Right atrium auricular region (tissue), 2 donors: Measurements from ENCODE around the gene SUCO. TPM values are rescaled to one million over a fixed set of nuclear protein-coding genes. Genes with fewer than 3 reads are reported as not detected.

Source experiments
- DNase-seq: peaks from one replicate; pipeline ENCODE4 v3.0.0-alpha.2; 2019; ENCODE audit warnings: low spot score
- H3K27ac ChIP-seq, 2 donors: fragments of 200-600 bp; sonication (generic); 1 replicate in 1 of 2; 2 replicates in 1 of 2; pipeline ENCODE4 v1.5.1; 2016 to 2019
- H3K27me3 ChIP-seq, 2 donors: fragments of 200-600 bp; sonication (generic); one replicate each; pipeline versions ENCODE4 v1.5.1 to v1.6.0; 2017 to 2019
- H3K36me3 ChIP-seq: fragments of 200-600 bp; sonication (generic); one replicate; pipeline ENCODE4 v1.5.1; 2016
- H3K4me1 ChIP-seq, 2 donors: fragments of 200-600 bp; sonication (generic); one replicate each; pipeline versions ENCODE4 v1.5.1 to v1.6.0; 2017 to 2019
- H3K4me3 ChIP-seq, 2 donors: fragments of 200-600 bp; sonication (generic); 1 replicate in 1 of 2; 2 replicates in 1 of 2; pipeline ENCODE4 v1.5.1; 2017 to 2019; ENCODE audit warnings: mild to moderate bottlenecking in 1 of 2, moderate library complexity in 1 of 2
- H3K9me3 ChIP-seq, 2 donors: fragments of 200-600 bp; sonication (generic); one replicate each; pipeline ENCODE4 v1.5.1; 2019
- total RNA-seq, 2 donors: library from RNA; depleted of rRNA; stranded (reverse); fragments of >200 nt; gene quantifications; one replicate each; pipeline ENCODE4 v1.1.0, GENCODE V29; 2016
- TF ChIP-seq, protein P1 (sequence below), 2 donors: fragments of 200-600 bp; sonication (generic); IDR thresholded peaks; one replicate each; pipeline ENCODE4 v1.5.1; 2019; ENCODE audit warnings: antibody characterized with exemption in 2 of 2

SUCO gene
- total RNA-seq, 2 donors from 2014 or later: 19.1 to 29.1 TPM

DNA sequence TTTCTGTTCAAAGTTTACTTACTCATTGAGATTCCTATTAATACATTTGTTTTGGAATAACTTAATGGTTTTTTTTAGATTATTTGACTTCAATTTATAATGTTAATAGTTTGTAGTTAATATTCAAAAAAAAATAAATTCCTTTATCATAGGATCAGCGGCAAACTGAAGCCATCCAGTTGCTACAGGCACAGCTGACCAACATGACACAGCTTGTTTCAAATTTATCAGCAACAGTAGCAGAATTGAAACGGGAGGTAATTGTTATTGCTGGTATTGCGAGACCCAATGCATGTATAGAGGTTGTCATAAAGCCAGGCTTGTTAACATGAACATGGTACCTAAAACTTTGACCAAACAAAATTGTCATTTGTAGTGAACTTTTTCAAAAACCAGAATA is 67.0 kb downstream of the SUCO start:
- peaks cover 23% of the 10 kb centered on the region for H3K36me3 ChIP-seq
- no peaks in the 10 kb centered on the region for H3K27me3 ChIP-seq

DNA sequence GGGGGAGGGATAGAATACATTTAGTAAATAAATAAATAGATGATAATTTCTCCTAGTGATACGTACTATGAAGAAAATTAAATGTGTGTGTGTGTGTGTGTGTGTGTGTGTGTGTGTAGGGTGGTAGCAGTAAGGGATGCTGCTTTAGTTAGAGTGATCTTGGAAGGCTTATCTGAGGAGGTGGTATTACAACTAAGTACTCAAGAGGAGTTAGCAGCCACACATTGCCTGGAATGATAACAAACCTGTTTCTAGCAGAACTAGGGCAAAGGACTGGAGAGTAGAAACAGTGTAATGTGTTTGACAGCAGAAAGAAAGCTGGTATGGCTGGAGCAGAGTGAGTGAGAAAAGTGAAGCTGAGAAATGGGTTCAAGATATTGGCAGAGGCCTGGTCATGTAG is 67.7 kb downstream of the SUCO start:
- no peaks in the 10 kb centered on the region for H3K27me3 ChIP-seq
- no peak overlapping the region for H3K27ac ChIP-seq
- TF ChIP-seq, protein P1, sequence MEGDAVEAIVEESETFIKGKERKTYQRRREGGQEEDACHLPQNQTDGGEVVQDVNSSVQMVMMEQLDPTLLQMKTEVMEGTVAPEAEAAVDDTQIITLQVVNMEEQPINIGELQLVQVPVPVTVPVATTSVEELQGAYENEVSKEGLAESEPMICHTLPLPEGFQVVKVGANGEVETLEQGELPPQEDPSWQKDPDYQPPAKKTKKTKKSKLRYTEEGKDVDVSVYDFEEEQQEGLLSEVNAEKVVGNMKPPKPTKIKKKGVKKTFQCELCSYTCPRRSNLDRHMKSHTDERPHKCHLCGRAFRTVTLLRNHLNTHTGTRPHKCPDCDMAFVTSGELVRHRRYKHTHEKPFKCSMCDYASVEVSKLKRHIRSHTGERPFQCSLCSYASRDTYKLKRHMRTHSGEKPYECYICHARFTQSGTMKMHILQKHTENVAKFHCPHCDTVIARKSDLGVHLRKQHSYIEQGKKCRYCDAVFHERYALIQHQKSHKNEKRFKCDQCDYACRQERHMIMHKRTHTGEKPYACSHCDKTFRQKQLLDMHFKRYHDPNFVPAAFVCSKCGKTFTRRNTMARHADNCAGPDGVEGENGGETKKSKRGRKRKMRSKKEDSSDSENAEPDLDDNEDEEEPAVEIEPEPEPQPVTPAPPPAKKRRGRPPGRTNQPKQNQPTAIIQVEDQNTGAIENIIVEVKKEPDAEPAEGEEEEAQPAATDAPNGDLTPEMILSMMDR (IDR thresholded peaks at IDR 0.05): no peak
- DNase-seq: no peak
- peaks cover 23% of the 10 kb centered on the region for H3K36me3 ChIP-seq
- H3K4me1 ChIP-seq: no peaks in the 10 kb centered on the region
- no peaks in the 10 kb centered on the region for H3K9me3 ChIP-seq
- no peak overlapping the region for H3K4me3 ChIP-seq

More for the DNA sequence above, 67.0 kb downstream of the SUCO start:
- H3K4me1 ChIP-seq: no peaks in the 10 kb centered on the region
- H3K9me3 ChIP-seq: no peaks in the 10 kb centered on the region
- DNase-seq: no peak
- TF ChIP-seq, protein P1 (IDR thresholded peaks at IDR 0.05): no peak
- H3K4me3 ChIP-seq: no peak overlapping the region
- H3K27ac ChIP-seq: no peak overlapping the region

GRCh38 chr1:172601046-172601630 is 68.2 kb downstream of the SUCO start:
- DNase-seq: no peak
- Histone ChIP-seq H3K4me3 (no peak overlapping the region), H3K36me3 (peaks cover 17% of the 10 kb centered on the region)

GRCh38 chr1:172602706-172603105 is 69.8 kb downstream of the SUCO start:
- TF ChIP-seq, protein P1 (IDR thresholded peaks at IDR 0.05): no peak
- Histone ChIP-seq H3K4me1 (no peaks in the 10 kb centered on the region), H3K9me3 (no peaks in the 10 kb centered on the region), H3K27me3 (no peaks in the 10 kb centered on the region), H3K36me3 (peaks cover 3% of the 10 kb centered on the region), H3K27ac (no peak overlapping the region), H3K4me3 (no peak overlapping the region)
- DNase-seq: no peak

More at GRCh38 chr1:172601046-172601630, 68.2 kb downstream of the SUCO start:
- H3K4me1 ChIP-seq: no peaks in the 10 kb centered on the region
- no peaks in the 10 kb centered on the region for H3K9me3 ChIP-seq
- H3K27ac ChIP-seq: no peak overlapping the region
- TF ChIP-seq, protein P1 (IDR thresholded peaks at IDR 0.05): no peak
- H3K27me3 ChIP-seq: no peaks in the 10 kb centered on the region

DNA sequence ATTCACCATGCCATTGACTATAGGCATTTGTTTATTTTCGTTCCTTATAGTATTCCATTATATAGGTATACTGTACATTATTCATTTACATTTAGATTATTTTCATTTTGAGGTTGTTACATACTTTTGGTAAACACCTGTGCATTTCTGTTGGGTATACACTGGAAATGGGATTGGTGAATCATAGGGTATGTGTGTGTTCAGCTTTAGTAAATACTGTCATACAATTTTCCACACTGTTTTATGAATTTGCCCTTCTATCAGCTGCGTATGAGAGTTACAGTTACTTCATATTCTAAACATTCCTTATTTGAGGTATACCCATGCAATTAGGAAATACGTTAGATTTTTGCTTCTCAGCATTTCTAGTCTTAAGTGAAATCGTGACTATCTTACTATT is 70.9 kb downstream of the SUCO start:
- no peaks in the 10 kb centered on the region for H3K36me3 ChIP-seq
- no peak overlapping the region for H3K27ac ChIP-seq
- H3K27me3 ChIP-seq: no peaks in the 10 kb centered on the region
- no peaks in the 10 kb centered on the region for H3K9me3 ChIP-seq
- TF ChIP-seq, protein P1 (IDR thresholded peaks at IDR 0.05): no peak
- no peak overlapping the region for H3K4me3 ChIP-seq
- no peak for DNase-seq
- no peaks in the 10 kb centered on the region for H3K4me1 ChIP-seq

GRCh38 chr1:172605641-172606040 is 72.7 kb downstream of the SUCO start:
- Histone ChIP-seq H3K4me1 (no peaks in the 10 kb centered on the region), H3K36me3 (peaks cover 9% of the 10 kb centered on the region), H3K9me3 (no peaks in the 10 kb centered on the region), H3K4me3 (no peak overlapping the region), H3K27me3 (no peaks in the 10 kb centered on the region), H3K27ac (no peak overlapping the region)
- DNase-seq: no peak
- TF ChIP-seq, protein P1 (IDR thresholded peaks at IDR 0.05): no peak
